Activated CD4-positive, alpha-beta T cell treated with anti-CD3 and anti-CD28 coated beads, Interleukin-2, amount 50 U/mL, for 4 hours (primary cell): ENCODE data around the gene FZR1.

ENCODE experiments used
- DNase-seq, 2 experiments: peaks; one replicate each; pipeline ENCODE4 v3.0.0-alpha.2; 2020

Gene FZR1

GRCh38 chr19:3474010-3474409 lies 32.1 kb upstream of the FZR1 start:
- DNase-seq, result no peak

GRCh38 chr19:3474614-3475013 lies 31.5 kb upstream of the FZR1 start:
- DNase-seq, result no peak

DNA sequence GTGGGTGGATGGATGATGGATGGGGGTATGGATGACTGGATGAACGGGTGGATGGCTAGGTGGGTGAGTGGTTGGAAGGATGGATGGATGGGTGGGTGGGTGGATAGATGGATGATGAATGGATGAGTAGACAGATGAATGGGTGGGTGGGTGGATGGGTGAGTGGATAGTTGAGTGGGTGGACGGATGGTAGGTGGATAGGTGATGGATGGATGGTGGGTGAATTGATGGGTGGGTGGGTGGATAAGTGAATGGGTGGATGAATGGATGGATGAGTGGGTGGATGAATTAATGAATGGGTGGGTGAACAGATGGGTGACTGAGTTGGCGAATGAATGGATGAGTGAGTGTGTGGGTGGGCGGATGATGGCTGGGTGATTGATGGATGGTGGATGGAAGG lies 30.7 kb upstream of the FZR1 start:
- DNase-seq, result no peak

GRCh38 chr19:3476830-3477229 lies 29.3 kb upstream of the FZR1 start:
- no peak for DNase-seq

- DNase-seq, result no peak
These were observed 28.6 kb upstream of the FZR1 start for GRCh38 chr19:3477506-3477905.

DNA sequence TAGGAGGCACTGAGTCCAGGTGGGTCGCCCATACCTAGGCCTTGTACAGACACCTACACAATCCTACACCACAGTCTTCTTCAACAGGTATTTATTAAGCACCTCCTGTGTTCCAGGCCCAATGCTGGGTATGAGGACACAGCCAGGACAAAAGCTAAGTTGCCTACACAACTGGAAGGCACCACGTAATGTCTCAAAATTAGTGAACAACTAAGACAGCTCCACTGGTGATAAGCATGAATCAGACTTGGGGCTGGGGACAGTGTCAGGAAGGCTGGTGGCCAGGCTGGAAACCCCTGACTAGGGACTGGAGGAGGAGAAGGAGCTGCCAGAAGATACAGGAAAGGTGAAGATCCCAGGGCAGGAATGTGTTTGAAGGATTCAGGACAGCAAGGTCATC lies 28.2 kb upstream of the FZR1 start:
- no peak for DNase-seq

DNA sequence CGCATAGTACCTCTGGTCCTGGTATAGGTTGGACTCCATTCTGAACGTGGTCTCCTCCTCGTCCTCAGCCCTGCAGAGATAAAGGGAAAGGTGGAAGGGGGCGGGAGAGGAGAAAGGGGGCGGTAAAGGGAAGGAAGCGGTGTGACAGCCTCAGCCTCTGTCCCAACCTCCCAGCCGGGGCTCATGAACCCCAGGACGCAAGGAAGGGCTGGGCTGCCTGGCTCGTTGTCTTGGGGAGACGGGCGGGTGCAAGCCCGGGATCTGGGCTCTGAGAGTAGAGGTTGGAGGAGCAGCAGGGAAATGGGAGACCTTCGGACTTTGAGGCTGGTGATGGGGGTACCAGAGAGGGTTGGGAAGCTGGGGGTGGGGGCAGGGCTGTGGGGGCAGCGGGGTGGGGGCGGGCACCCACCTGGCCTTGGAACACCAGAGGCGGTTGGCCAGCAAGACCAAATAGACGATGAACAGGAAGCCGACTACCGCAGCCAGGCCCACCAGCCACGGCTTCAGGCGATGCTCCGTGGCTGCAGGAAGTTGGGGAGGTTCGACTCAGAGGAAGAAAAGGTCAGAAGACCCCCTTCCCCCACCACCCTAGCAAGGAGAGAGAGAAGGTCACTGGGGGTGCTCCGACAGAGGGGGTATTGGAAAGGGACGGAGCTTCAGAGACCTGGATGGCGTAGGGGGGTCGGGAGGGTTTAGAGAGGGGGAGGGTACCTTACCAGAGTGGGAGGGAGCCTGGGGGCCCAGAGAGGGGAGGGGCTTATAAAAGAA lies 27.5 kb upstream of the FZR1 start:
- DNase-seq, result no peak

DNA sequence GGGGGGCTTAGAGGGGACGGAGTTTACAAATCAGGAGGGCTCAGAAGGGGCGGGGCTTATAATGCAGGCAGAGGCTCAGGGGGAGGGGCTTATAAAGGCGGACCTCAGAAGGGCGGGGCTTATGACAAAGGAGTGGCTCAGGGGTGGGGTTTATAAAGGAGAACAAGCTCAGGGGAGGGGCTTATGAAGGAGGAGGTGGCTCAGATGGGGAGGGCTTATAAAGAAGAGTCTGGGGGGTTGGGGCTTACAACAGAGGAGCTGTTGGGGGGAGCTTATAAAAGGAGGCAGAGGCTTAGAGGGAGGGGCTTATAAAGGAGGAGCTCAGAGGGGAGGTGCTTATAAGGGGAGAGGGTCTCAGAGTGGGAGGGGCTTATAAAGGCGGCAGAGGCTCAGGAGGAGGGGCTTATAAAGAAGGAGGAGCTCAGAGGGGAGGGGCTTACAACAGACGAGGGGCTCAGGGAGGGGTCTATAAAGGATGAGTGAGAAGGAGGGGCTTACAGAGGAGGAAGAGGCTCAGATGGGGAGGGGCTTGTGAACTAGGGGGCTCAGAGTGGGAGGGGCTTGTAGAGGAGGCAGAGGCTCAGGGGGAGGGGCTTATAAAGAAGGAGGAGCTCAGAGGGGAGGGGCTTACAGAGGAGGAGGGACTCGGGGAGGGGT lies 26.8 kb upstream of the FZR1 start:
- no peak for DNase-seq

DNA sequence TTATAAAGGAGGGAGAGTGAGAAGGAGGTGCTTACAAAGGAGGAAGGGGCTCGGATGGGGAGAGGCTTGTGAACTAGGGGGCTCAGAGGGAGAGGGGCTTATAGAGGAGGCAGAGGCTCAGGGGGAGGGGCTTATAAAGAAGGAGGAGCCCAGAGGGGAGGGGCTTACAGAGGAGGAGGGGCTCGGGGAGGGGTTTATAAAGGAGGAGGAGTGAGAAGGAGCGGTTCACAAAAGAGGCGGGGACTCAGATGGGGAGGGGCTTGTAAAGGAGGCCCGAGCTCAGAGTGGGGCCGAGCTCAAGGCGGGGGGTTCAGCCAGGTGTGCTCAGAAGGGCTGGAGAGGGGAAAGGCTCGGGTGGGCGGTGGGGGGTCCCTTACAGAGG lies 26.3 kb upstream of the FZR1 start:
- DNase-seq, result no peak

DNA sequence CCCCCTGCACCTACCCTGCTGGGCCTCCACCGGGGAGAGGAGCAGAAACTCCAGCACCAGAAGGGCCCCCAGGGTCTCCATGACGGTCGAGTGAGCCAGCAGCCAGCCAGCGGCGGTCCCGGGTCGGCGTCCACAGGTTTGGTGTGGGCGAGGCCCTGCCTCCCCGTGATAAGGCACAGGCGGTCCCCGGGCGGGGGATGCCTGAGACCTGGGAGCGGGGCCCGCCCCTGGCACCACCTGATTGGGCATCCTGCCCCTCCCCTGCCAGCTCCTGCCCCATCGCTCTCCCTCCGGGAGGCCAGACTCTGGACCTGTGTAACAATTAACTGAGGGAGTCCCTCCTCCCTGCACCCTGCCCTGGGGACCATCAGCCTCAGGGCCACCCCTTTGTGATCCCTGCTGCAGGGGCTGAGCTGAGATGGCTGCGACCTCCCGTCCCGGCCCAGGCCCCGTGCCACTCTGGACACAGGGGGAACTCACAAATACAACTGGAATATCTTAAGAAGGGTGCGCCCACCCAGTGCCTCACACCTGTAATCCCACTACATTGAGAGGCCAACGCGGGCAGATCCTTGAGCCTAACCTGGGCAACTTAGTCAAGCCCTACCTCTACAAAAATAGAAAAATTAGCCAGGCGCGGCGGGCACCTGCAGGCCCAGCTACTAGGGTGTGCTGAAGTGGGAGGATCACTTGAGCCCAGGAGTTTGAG lies 25.6 kb upstream of the FZR1 start, which contains the start of gene SMIM24:
Gene SMIM24, minus strand, starts transcription at position 143 of the 709 bp plus-strand sequence. Its CDS starts 62 bp downstream, at position 81.
- DNase-seq, result no peak

DNA sequence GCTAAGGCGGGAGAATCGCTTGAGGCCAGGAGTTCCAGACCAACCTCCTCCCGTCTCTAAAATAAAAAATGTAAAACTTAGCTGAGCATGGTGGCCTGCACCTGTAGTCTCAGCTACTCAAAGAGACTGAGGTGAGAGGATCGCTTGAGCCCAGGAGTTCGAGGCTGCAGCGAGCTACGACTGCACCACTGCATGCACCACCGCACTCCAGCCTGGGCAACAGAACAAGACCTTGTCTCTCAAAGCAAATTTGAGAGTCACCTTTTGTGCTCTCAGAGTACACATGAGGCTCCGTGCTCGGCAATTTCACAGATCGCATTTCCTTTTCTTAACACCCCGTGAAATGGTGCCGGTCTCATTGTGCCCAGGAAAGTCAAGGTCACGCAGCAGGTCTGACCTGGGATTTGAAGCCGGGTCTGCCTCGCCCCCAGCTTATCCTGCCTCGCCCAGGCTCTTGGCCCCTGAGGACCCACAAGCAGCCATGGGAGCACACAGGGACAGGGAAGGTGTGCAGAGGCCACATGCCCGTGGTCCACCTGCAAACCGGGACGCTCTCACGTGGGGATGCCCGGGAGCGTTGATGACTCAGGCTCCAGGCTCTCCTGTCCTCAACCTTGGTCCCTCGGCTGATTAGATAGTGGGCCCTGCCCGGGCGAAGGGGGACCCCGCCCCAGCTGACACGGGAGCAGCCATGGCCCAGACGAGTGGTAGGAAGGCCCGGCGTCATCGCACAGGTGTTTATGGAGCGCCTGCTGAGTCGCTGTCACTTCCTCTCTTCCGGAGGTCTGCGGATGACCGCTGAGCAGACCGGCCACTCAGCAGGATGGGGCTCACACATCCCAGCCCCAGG lies 24.6 kb upstream of the FZR1 start:
- no peak for DNase-seq

DNA sequence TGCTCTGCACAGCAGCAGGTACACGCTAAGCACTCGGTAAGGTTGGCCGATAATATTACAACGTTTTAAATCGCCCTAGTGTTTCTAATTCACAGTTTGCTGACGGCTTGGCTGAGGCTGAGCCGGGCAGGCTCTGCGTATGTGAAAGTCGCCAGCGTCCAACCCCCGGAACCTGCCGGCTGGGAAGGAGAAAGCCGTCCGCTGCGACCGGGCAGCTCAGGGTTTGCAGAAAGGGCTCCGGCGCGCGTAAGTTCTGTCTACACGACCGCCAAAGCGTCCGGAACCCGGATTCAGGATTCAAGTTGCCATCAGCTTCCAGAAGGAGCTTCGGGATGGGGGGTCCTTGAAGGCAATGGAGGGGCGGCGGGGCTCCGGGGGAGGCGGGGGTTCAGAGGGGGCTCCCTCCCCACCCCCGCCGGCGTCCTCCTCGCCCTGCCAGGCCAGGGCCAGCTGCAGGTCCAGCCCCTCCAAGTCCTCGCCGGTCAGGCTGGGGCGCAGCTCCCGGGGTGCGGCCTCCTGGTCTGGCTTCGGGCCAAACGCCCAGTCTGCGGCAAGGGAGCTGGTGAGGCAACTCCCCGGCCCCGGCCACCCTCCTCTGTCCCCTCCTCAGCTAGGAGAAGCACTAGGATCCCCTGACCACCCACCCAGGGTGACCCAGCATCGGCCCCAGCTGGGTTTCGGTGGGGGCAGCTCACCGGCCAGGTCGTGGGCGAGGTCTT lies 23.4 kb upstream of the FZR1 start:
- DNase-seq, result no peak

- DNase-seq, result no peak
These were observed 22.9 kb upstream of the FZR1 start, which contains the start of gene SMIM44 for GRCh38 chr19:3483226-3483628. Gene SMIM44, minus strand, starts transcription at chr19:3483441. Its CDS starts 38 bp downstream, at chr19:3483403.

DNA sequence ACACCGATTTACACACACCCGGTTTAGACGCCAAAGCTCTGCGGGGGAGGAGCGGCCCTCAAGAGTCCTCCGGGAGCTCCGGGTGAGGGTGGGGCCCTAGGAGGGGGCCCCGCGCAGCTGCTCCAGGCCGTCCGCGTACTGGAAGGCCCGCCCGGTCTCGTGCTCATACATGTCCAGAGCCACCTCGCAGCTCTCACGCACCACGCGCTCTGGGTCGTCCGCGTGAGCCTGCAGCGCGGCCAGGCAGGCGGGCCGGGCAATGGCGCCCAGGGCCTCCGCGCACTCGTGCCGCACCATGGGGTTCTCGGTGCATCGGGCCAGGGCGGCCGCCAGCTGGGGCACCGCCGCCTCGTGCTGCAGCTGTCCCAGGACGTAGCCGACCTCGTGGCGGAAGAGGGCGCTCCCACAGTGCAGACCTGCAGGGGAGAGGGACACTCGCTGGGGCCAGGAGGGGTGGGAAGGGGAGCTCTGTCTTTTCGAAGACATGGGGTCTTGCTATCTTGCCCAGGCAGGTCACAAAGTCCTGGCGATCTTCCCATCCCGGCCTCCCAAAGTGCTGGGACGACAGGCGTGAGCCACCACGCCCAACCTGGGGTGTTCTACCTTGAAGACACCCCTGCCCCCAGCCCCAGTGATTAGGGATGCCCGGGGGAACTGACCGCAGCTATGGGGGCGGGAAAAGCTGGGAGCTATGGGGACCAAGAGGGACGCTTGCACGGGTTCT lies 14.6 kb upstream of the FZR1 start:
- DNase-seq, result no peak

- no peak for DNase-seq
These were observed 13.8 kb upstream of the FZR1 start for GRCh38 chr19:3492131-3492839.

DNA sequence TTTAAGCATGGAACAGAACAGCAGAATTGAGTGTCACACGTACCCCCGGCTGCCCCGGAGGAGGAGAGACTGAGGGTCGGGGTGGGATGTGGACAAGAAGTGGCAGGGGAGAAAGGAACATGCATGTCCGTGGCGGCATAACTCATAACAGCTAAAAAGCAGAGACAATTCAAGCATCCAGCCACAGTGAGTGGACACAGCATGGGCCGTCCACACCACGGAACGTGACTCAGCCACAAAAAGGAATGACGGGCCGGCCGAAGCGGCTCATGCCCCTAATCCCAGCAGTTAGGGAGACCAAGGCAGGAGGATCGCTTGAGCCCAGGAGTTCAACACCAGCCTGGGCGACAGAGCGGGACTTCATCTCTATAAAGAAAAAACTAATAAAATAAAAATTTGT lies 13.2 kb upstream of the FZR1 start:
- DNase-seq, result no peak

DNA sequence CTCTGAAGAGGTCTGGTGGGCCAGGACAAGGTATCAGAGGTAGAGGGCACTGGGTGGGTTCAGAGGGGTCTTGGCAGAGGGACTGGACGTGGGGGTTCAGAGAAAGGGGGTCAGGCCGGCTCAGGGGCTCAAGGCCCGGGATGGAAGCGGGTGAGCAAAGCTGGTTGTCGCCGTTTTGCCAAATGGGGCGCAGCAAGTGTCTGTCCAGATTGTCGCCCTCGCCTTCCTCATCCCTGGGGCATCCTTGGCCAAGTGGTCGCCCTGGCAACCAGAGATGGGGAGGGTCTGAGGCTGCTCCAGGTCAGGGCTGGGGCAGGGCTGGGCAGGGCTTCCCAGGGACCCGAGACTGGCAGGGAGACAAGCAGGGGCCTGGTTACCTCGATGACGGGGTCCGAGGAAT lies 12.5 kb upstream of the FZR1 start:
- no peak for DNase-seq

DNA sequence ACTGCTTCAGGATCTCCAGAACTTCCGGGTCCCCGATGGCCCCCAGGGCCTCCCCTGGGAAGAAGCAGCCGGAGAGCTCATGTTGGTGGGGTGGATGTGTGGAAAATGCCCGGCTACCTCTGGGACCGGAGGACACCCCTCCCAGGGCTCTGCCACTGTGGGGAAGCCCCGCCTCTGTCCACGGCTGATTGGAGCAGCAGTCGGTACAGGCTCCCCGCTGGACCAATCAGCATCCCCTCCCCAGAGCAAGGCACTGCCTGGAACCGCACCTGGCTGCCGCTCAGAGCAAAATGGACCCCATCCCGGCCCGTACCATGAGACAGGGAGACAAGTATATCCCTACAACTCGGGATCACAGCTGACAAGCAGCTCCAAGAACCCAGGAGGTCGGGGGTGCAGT lies 12.1 kb upstream of the FZR1 start:
- no peak for DNase-seq

DNA sequence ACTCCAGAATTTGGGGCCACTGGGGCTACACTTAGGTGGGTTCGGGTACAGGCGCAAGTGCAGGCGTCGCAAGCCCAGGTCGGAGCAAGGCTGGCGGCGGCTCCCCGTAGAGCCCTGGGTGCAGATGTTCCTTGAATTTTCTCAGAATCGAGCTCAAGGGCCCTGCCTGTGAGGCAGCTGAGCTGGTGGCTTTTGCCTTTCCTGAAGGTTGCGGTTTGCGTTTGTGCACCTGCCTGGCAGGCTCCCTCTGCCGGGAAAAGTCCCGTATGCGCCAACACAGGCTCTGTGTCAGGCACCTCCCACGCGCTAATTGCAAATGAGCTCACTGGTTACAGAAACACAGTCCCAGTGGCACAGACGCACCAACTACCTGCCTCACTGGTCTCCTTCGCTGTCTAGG lies 11.6 kb upstream of the FZR1 start:
- DNase-seq, result peak; percentile 68 to 71

GRCh38 chr19:3496392-3497273 lies 9.5 kb upstream of the FZR1 start:
- DNase-seq, result no peak
